AG09319 (cell line): Measurements from ENCODE around the gene CMIP.
A peak's percentile ranks its signal among the peaks of the same experiment; 100 is the strongest.

Source experiments
- DNase-seq: peaks from one replicate; pipeline ENCODE4 v3.0.0-alpha.2; 2010; ENCODE audit warnings: low read depth; ENCODE audit errors: extremely low read depth
- CTCF ChIP-seq: IDR thresholded peaks from 2 replicates; pipeline ENCODE4 v1.5.1; 2011; ENCODE audit warnings: low read depth, mild to moderate bottlenecking, inconsistent platforms, low read length, moderate library complexity

Gene CMIP

GRCh38 chr16:81730090-81731051, 285.8 kb downstream of the CMIP start:
- no peak for DNase-seq
- TF ChIP-seq CTCF: peak; percentile 41

GRCh38 chr16:81731649-81732048, 287.0 kb downstream of the CMIP start:
- DNase-seq: no peak
- no peak for TF ChIP-seq CTCF

- DNase-seq: no peak
Measured at GRCh38 chr16:81732699-81733098, 288.1 kb downstream of the CMIP start.

GRCh38 chr16:81733295-81733694, 288.7 kb downstream of the CMIP start:
- DNase-seq: no peak

More at GRCh38 chr16:81732699-81733098, 288.1 kb downstream of the CMIP start:
- no peak for TF ChIP-seq CTCF

GRCh38 chr16:81734632-81735434, 290.2 kb downstream of the CMIP start:
- no peak for DNase-seq
- TF ChIP-seq CTCF: no peak

More at GRCh38 chr16:81733295-81733694, 288.7 kb downstream of the CMIP start:
- no peak for TF ChIP-seq CTCF

- peak; percentile 28 for DNase-seq
- peak; percentile 75 for TF ChIP-seq CTCF
Measured at GRCh38 chr16:81737885-81738536, 293.4 kb downstream of the CMIP start.
